ENCODE data around the gene PRDX5. TPM values are rescaled to one million over a fixed set of nuclear protein-coding genes. Genes with fewer than 3 reads are reported as not detected.

Gene PRDX5
- total RNA-seq, 1 donor from 2014 or later: 202 TPM

DNA sequence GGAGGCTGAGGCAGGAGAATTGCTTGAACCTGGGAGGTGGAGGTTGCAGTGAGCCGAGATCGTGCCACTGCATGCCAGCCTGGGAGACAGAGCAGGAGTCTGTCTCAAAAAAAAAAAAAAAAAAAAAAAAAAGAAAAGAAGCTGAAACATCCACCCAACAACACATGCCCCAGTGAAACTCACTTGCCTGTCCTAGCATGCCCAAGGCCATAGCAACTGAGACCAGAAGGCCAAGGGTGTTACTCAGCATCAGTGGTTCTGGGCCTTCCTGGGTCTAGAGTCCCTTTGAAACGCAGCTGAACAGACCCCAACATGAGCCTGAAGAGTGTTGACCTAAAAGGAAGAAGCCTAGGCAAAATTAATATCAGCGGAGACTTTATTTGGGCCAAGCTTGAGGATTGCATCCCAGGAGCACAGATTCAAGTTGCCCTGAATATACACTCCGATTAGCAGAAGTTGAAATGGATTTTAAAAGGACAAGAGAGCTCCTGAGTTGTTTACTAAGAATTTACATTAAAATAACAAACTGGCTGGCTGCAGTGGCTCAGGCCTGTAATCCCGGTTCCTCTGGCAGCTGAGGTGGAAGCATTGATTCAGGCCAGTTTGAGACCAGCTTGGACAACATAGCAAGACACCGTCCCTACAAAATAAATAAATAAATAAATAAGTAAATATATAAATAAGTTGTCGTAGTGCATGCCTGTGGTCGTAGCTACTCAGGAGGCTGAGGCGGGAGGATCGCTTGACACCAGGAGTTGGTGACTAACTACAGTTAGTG is 7.0 kb downstream of the PRDX5 start:
- DNase-seq (ENCODE audit: low spot score): no peak

DNA sequence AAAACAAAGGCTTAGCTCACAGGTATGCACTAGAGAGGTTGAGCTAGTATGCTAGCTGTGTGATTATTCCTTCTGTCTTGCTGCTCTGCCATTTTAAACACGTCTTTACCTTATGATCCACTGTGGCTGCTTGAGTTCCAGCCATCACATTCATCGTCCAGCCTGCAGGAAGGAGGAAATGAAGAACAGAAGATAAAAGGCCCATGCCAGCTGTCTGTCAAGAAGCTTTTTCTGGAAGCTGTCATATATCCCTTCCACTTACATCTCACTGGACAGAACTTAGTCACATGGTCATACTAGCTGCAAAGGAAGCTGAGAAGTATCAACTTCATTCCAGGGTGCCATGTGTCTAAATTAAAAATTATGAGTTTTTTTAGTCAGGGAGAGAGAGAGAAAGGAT is 9.5 kb downstream of the PRDX5 start:
- no peak for DNase-seq (ENCODE audit: low spot score)

DNA sequence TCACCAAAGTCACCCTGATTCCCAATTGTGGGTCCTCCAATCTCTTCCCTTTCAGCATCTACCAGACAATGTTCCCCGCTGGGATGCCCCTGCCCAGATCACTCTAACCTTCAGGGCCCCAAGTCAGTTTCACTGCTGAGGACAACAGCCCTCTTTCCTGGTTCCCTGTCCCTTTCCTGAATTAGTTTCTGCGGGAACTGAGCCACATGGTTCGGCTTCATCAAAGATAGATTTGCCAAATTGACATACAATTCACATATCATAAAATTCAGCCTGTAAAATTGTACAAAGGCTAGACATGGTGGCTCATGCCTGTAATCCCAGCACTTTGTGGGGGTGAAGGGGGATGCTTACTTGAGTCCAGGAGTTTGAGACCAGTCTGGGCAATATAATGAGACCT is 10.1 kb downstream of the PRDX5 start:
- no peak for DNase-seq (ENCODE audit: low spot score)

DNA sequence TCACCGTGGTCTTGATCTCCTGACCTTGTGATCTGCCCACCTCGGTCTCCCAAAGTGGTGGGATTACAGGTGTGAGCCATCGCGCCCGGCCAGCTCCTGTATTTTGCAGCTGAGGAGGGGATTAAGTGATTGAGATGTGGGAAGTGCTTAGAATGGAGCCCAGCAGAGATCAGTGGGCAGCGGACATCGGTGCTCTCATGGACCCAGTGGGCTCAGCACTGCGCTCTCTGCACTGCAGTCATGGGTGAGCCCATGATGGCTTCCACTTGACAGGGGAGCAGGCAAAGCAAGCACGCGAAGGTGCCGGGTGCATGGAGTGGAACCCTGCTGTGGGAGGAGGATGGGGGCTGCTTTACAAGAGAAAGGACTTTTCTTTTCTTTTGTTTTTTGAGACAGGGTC is 13.0 kb downstream of the PRDX5 start:
- DNase-seq (ENCODE audit: low spot score): no peak

DNA sequence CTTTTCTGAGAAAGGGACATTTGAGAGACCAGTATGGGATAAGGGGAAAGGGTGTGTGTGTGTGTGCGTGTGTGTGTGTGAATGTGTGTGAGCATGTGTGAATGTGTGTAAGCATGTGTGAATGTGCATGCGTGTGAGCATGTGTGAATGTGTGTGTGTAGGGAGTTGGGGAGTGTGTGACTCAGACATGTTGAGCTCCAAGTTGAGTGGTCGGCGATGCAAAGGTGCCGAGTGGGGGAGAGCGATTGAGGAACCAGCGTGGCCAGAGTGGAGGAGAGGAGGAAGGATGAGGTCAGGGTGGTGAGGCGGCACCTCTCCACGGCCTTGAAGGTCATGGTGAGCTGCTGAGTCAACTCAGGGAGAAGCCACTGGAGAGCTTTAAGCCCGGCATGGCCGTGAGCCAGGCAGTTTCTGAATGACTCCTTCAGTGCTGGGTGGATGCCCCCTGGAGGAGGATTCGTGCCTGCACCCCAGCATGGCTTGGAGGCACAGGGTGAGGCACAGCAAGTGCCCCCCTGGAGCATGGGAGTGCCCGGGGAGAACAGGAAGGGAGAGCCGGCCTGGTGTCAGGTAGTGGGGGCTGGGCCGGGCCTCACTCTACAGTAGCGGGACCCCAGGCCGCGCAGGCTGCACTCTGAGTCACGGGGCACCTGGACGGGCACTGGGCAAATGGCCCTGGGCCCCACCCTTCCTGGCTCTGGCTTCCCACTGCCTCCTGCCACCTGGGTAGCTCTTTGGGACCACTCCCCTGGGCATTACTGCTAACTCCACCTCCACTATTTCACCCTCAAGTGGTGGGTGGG is 13.8 kb downstream of the PRDX5 start:
- peak; percentile 77 for DNase-seq (ENCODE audit: low spot score)

- DNase-seq (ENCODE audit: low spot score): no peak
Measured at GRCh38 chr11:64333556-64333955, 15.6 kb downstream of the PRDX5 start.

DNA sequence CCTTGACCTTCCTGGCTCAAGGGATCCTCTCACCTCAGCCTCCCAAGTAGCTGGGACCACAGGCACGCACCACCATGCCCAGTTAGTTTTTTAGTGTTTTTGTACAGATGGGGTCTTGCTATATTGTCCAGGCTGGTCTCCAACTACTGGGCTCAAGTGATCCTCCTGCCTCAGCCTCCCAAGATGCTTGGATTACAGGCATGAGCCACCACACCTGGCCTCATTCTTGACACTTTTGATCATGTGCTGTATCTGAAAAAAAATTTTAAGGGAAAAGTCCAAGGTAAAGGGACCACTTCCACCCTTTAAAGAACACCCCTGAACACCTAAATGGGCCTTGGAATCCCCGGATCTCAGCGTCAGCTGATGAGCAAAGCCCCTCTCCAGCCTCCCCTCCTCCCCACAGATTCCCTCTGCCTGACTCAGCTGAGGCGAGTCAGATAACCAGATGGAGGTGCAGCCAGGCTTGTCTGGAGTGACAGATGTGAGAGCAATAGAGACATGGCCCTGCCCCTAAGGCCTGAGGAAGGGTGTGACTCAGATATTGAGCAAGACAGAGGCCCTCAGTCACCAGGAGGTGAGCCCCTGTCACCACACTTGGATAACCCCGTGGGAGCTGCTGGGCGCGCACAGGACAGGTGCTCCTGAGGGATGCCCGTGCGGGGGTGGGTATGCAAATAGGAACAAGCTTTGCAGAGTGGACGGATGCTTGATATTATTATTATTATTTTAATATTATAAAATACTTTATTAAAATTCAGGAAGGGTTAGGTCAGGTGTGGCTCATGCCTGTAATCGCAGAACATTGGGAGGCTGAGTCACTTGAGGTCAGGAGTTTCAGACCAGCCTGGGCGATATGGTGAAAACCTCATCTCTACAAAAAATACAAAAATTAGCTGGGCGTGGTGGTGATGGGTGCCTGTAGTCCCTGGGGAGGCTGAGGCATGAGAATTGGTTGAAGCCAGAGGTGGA is 17.1 kb downstream of the PRDX5 start:
- DNase-seq (ENCODE audit: low spot score): no peak

DNA sequence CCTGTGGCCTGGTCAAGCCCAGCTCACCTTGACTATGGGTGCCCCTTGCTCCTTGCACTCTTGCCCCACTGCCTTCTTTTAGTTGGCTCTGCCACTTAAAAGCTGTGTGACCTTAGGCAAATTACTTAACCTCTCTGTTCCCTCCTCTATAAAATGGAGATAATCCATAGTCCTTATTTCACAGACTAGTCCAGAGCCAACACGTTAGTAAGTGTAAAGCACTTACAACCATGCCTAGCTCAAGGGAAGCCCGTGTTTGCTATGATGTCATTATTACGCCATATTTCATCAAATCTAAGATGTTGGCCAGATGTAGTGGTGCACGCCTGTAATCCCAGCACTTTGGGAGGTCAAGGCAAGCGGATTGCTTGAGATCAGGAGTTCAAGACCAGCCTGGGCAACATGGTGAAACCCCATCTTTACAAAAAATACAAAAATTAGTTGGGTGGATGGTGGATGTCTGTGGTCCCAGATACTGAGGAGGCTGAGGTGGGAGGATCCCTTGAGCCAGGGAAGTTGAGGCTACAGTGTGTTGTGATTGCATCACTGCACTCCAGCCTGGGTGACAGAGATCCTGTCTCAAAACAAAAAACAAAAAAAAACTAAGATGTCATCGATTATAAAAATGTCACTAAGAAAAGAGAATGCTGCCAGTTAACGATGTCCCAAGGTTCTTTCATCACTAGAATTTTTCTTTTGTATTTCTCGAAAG is 19.8 kb downstream of the PRDX5 start:
- no peak for DNase-seq (ENCODE audit: low spot score)

DNA sequence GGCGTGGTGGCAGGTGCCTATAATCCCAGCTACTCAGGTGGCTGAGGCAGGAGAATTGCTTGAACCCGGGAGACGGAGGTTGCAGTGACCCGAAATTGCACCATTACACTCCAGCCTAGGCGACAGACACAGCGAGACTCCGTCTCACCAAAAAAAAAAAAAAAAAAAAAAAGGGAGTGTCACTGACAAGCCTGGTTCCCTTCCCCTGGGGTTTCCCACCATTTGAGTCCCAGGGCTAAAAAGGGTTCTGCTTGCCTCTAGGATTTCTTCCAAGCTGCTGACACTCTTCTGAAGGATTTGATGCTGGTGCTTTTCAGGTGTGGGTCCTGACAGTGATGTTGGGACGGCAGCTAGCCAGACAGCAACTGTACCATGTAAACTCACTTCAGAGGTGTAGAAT is 20.8 kb downstream of the PRDX5 start:
- DNase-seq (ENCODE audit: low spot score): no peak

DNA sequence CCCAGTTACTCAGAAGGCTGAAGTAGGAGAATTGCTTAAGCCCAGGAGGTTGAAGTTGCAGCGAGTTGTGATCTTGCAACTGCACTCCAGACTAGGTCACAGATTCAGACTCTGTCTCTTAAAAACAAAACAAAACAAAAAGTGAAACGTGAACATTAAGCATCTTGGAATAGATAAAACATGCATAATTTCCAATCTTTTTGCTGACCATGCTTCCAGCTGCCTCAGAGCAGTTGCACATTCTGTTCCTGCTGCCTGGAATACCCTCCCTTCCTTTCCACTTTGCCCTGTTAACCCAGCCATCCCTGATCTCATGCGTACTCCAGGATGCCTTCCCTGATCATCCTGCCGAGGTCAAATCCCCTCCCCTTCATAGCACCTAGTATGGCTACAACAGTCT is 21.4 kb downstream of the PRDX5 start:
- no peak for DNase-seq (ENCODE audit: low spot score)

GRCh38 chr11:64339754-64340408 is 22.0 kb downstream of the PRDX5 start, which contains the start of gene CCDC88B:
Gene CCDC88B (plus strand): TSS chr11:64340204. CDS start chr11:64340267, 63 bp downstream.
- peak; percentile 49 for DNase-seq (ENCODE audit: low spot score)

- DNase-seq (ENCODE audit: low spot score): no peak
Measured at GRCh38 chr11:64340671-64341335, 22.9 kb downstream of the PRDX5 start.

- DNase-seq (ENCODE audit: low spot score): no peak
Measured at GRCh38 chr11:64341429-64341828, 23.5 kb downstream of the PRDX5 start.

- peak; percentile 89 for DNase-seq (ENCODE audit: low spot score)
Measured at GRCh38 chr11:64341851-64342791, 24.2 kb downstream of the PRDX5 start.

- no peak for DNase-seq (ENCODE audit: low spot score)
Measured at GRCh38 chr11:64342869-64343745, 25.2 kb downstream of the PRDX5 start.

DNA sequence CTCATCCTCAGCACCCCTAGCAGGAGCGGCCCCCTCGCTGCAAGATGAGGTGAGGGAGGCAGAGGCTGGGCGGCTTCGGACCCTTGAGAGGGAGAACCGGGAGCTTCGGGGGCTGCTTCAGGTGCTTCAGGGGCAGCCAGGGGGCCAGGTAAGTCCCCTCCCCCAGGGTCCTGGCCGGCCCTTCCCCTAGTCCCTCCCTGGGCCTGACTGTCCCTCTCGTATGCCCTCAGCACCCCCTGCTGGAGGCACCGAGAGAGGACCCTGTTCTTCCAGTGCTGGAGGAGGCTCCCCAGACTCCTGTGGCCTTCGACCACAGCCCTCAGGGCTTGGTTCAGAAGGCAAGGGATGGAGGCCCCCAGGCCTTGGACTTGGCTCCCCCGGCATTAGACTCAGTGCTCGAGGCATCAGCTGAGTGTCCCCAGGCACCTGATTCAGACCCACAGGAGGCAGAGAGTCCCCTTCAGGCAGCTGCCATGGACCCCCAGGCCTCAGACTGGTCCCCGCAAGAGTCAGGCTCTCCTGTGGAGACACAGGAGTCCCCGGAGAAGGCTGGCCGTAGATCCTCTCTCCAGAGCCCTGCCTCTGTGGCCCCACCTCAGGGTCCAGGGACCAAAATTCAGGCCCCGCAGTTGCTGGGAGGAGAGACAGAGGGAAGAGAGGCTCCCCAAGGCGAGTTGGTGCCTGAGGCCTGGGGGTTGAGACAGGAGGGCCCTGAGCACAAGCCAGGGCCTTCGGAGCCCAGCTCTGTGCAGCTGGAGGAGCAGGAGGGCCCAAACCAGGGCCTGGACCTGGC is 26.0 kb downstream of the PRDX5 start:
- DNase-seq (ENCODE audit: low spot score): no peak

- DNase-seq (ENCODE audit: low spot score): no peak
Measured at GRCh38 chr11:64344787-64345186, 26.9 kb downstream of the PRDX5 start.
